Testis (tissue), 3 donors: ENCODE data around the gene ADRM1. TPM values are rescaled to one million over a fixed set of nuclear protein-coding genes. Genes with fewer than 3 reads are reported as not detected.
A peak's percentile ranks its signal among the peaks of the same experiment; 100 is the strongest.

Experiments used
- DNase-seq: peaks from one replicate; pipeline ENCODE4 v3.0.0-alpha.2; 2019
- H3K27ac ChIP-seq, 2 donors: fragments of 200-600 bp; sonication (generic); one replicate each; pipeline ENCODE4 v1.5.1; 2019
- H3K27me3 ChIP-seq: fragments of 200-600 bp; sonication (generic); one replicate; pipeline ENCODE4 v1.5.1; 2019
- H3K36me3 ChIP-seq: fragments of 200-600 bp; sonication (generic); one replicate; pipeline ENCODE4 v1.5.1; 2017; ENCODE audit warnings: low read depth; ENCODE audit errors: missing control alignments
- H3K4me1 ChIP-seq: fragments of 200-600 bp; sonication (generic); one replicate; pipeline ENCODE4 v1.5.1; 2019
- H3K4me3 ChIP-seq, 2 donors: fragments of 200-600 bp; sonication (generic); one replicate each; pipeline ENCODE4 v1.5.1; 2017 to 2019
- H3K9me3 ChIP-seq: fragments of 200-600 bp; sonication (generic); one replicate; pipeline ENCODE4 v1.5.1; 2017
- POLR2A ChIP-seq: fragments of 450-650 bp; IDR thresholded peaks from one replicate; pipeline ENCODE4 v1.6.1; 2017; ENCODE audit warnings: antibody characterized with exemption, mild to moderate bottlenecking, moderate library complexity
- WGBS, 2 donors: methylation state at CpG; one replicate each; pipeline ENCODE4 v1.1.5; 2018; 5-methylcytosine and 5-hydroxymethylcytosine counted together
- intact Hi-C: fragments of 100-400 bp; cut with DNase I; formaldehyde crosslinking; loops from one replicate; pipeline ENCODE4 v1.15.1; 2023; ENCODE audit warnings: low total_unique reads
- polyA plus RNA-seq: library from polyadenylated mRNA; stranded (reverse); fragments of 350-450 nt; fragmentation: Illumina TruSeq; extraction: RNeasy Lipid Tissue Mini Kit (QIAGEN cat#74804); gene quantifications from one replicate; pipeline ENCODE4 v1.2.3, GENCODE V29; 2014; ENCODE audit warnings: low read depth, low replicate concordance; ENCODE audit not compliant: insufficient read depth
- total RNA-seq, 2 donors: library from RNA; depleted of rRNA; stranded (reverse); fragments of >200 nt; gene quantifications; one replicate each; pipeline ENCODE4 v1.2.3, GENCODE V29; 2016
- TF ChIP-seq, protein P1 (sequence below), 3 experiments: fragments of 450-650 bp in 2 of 3; fragments of 200-600 bp in 1 of 3; sonication (generic) in 1 of 3; IDR thresholded peaks; one replicate each; pipeline ENCODE4 v1.5.1; 2016 to 2019; ENCODE audit warnings: antibody characterized with exemption in 3 of 3, mild to moderate bottlenecking in 2 of 3, moderate library complexity in 1 of 3

ADRM1 gene
- total and polyA plus RNA-seq, 3 donors from 2014 or later, result 191 to 286 (median 283) TPM

DNA sequence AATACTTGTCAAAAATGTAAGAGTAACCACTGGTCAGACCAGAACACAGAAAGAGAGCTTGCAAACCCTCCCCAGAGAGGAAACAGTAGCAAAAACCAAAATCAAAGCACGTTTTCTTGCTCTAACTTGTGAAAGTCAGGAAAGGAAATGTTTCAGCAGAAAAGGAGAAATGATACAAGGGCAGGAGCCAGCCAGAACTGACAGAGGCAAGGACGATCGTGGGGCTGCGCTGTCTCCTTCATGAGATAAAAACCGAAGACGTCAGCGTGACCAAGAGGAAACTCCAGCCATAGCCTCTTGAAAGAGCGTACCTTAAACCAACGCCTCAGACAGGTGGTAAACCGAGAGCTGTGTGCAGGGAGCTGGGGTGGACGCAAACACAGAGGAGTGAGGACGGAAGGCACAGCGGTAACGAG is 36.9 kb downstream of the ADRM1 start:
- Histone ChIP-seq H3K9me3 (no peaks in the 10 kb centered on the region), H3K27me3 (no peaks in the 10 kb centered on the region), H3K27ac (no peak overlapping the region), H3K4me3 (no peak overlapping the region), H3K4me1 (peaks cover 3% of the 10 kb centered on the region), H3K36me3 (no peaks in the 10 kb centered on the region)
- intact Hi-C loops, result no loop called here
- WGBS, 2 donors, result 62 to 75% methylated on average over 13 of the region's 14 CpGs
- peak; percentile 57 for DNase-seq
- TF ChIP-seq, protein P1, sequence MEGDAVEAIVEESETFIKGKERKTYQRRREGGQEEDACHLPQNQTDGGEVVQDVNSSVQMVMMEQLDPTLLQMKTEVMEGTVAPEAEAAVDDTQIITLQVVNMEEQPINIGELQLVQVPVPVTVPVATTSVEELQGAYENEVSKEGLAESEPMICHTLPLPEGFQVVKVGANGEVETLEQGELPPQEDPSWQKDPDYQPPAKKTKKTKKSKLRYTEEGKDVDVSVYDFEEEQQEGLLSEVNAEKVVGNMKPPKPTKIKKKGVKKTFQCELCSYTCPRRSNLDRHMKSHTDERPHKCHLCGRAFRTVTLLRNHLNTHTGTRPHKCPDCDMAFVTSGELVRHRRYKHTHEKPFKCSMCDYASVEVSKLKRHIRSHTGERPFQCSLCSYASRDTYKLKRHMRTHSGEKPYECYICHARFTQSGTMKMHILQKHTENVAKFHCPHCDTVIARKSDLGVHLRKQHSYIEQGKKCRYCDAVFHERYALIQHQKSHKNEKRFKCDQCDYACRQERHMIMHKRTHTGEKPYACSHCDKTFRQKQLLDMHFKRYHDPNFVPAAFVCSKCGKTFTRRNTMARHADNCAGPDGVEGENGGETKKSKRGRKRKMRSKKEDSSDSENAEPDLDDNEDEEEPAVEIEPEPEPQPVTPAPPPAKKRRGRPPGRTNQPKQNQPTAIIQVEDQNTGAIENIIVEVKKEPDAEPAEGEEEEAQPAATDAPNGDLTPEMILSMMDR (IDR thresholded peaks at IDR 0.05), result no peak
- TF ChIP-seq POLR2A, result no peak

DNA sequence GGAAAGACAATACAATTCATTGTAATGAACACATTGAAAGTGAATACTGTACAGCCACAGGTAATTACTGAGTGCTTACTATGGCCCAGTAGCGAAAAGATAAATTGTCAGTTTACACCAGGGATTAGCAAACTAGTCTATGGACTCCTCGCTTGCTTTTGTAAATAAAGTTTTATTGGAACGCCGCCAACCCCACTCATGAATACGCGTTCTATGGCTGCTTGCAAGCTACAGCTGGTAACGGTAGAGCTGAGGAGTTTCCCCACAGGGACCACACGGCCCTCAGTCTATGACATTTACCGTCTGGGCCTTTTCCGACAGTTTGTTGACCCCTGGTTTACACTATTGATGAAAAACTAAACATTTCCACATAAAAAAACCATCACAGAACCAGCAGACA is 40.1 kb downstream of the ADRM1 start:
- H3K4me3 ChIP-seq, result no peak overlapping the region
- 89 to 96% methylated on average over 10 of the region's 10 CpGs for WGBS, 2 donors
- intact Hi-C loops, result no loop called here
- TF ChIP-seq, protein P1 (IDR thresholded peaks at IDR 0.05), result no peak
- no peak for TF ChIP-seq POLR2A
- DNase-seq, result no peak
- H3K4me1 ChIP-seq, result peaks cover 6% of the 10 kb centered on the region
- no peaks in the 10 kb centered on the region for H3K36me3 ChIP-seq
- no peak overlapping the region for H3K27ac ChIP-seq
- H3K9me3 ChIP-seq, result no peaks in the 10 kb centered on the region
- no peaks in the 10 kb centered on the region for H3K27me3 ChIP-seq

DNA sequence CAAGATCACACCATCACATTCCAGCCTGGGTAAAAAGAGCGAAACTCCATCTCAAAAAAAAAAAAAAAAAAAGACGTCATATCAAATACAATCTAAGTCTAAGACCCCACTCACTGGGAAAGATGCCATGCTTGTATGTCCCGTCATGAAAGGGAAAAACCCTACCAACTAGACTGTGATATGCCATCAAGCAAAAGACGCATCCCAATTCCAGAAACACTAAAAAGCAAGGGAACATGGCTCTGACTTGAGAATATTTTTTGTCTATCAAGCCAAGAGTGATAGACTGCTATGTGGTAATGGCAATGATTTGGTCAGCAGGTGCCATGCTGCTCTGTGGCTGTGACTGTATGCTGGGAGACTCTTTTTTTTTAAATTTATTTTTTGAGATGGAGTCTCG is 41.3 kb downstream of the ADRM1 start:
- no peak overlapping the region for H3K27ac ChIP-seq
- WGBS, 2 donors, result 85 to 94% methylated on average over 5 of the region's 5 CpGs
- H3K36me3 ChIP-seq, result no peaks in the 10 kb centered on the region
- no peak for DNase-seq
- no peaks in the 10 kb centered on the region for H3K27me3 ChIP-seq
- H3K4me3 ChIP-seq, result no peak overlapping the region
- TF ChIP-seq, protein P1 (IDR thresholded peaks at IDR 0.05), result no peak
- no peak for TF ChIP-seq POLR2A
- intact Hi-C loops, result no loop called here
- no peaks in the 10 kb centered on the region for H3K9me3 ChIP-seq
- peaks cover 6% of the 10 kb centered on the region for H3K4me1 ChIP-seq

DNA sequence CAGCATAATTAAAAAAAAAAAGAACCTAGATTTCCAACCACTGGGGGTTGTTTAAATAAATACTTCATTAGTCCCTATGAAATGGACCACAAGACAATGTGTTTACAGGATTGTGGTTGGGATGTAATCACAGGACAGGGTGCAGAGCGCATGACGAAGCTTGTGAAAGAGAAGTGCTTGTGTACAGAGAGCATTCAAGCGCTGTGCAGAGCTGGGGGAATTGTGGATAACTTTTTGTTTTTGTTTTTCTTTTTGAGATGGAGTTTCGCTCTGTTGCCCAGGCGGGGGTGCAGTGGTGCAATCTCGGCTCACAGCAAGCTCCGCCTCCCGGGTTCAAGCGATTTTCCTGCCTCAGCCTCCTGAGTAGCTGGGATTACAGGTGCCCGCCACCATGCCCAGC is 42.0 kb downstream of the ADRM1 start:
- no peaks in the 10 kb centered on the region for H3K27me3 ChIP-seq
- H3K36me3 ChIP-seq, result no peaks in the 10 kb centered on the region
- intact Hi-C loops, result no loop called here
- H3K27ac ChIP-seq, result no peak overlapping the region
- no peaks in the 10 kb centered on the region for H3K9me3 ChIP-seq
- no peak for TF ChIP-seq POLR2A
- TF ChIP-seq, protein P1 (IDR thresholded peaks at IDR 0.05), result no peak
- 89% methylated on average over 10 of the region's 10 CpGs for WGBS, 2 donors
- peaks cover 5% of the 10 kb centered on the region for H3K4me1 ChIP-seq
- H3K4me3 ChIP-seq, result no peak overlapping the region
- no peak for DNase-seq

DNA sequence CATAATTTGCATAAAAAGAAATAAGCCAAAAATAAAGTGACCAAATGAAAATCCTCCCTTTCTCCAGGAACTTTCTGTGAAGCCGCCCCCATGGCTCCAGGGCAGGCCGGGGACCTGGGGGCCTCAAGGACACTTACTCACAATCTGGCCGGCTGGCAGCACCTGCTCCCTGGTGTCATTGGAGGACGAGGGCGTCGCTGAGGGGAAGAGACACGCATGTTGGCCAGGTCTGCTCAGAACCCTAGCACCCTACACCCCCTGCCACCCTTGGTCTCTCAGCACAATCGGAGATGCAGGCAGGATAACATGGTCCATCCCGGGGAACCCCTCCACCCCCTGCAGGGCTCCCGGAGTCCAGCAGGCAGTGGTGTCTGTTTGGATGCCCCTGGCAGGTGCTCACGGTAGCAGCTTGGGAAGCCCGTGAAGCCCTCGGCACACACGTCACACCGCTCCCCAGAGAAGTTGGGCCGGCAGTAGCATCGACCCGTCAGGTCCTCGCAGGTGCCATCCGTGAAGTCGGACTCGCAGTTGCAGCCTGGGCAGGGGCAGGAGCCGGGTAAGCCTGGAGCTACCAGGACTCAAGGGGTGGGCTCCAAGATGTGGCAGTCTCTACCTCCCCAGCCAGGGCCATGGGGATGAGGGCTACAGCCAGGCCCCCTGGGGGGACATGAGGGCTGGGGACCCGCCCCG is 43.0 kb downstream of the ADRM1 start:
- Histone ChIP-seq H3K27me3 (no peaks in the 10 kb centered on the region), H3K4me3 (no peak overlapping the region), H3K9me3 (no peaks in the 10 kb centered on the region), H3K27ac (no peak overlapping the region), H3K36me3 (no peaks in the 10 kb centered on the region), H3K4me1 (peaks cover 3% of the 10 kb centered on the region)
- WGBS, 2 donors, result 43 to 66% methylated on average over 8 to 25 of the region's 25 CpGs
- no peak for TF ChIP-seq POLR2A
- TF ChIP-seq, protein P1 (IDR thresholded peaks at IDR 0.05), result no peak
- intact Hi-C loops, result no loop called here
- DNase-seq, result no peak
